A549 (cell line): ENCODE results near the gene EFCAB7. TPM values are rescaled to one million over a fixed set of nuclear protein-coding genes. Genes with fewer than 3 reads are reported as not detected.

Source experiments
- ATAC-seq, 2 experiments: fragments of 200-7000 bp in 1 of 2; fragments of >200 bp in 1 of 2; cut with Nextera tagmentation in 1 of 2; cut with Tn5 transposase in 1 of 2; 3 replicates each; pipeline versions ENCODE4 v1.8.0 to v1.9.1; 2018 to 2020; ENCODE audit warnings: mild to moderate bottlenecking in 1 of 2, moderate library complexity in 1 of 2
- CTCF ChIA-PET: fragments of 300-600 bp; sonication (Branson Sonifier 250); formaldehyde crosslinking; extraction: SDS; loops from one replicate; lab custom pipeline; 2021; ENCODE audit warnings: antibody characterized with exemption, inconsistent platforms; lab: Yijun Ruan, JAX
- POLR2A ChIA-PET: fragments of 350-600 bp; formaldehyde crosslinking; extraction: SDS; loops from one replicate; lab custom pipeline; 2021; ENCODE audit warnings: antibody characterized with exemption, inconsistent platforms; lab: Yijun Ruan, JAX
- DNase-seq, 2 experiments: peaks; one replicate each; pipeline versions ENCODE4 v3.0.0 to v3.0.0-alpha.2; 2011 to 2016; ENCODE audit warnings: low read depth in 1 of 2, low spot score in 1 of 2
- FAIRE-seq: peaks from 2 replicates; lab custom pipeline; 2011; peaks lifted over from hg19 to GRCh38; lab: Jason Lieb, UNC
- H3K27ac ChIP-seq, 2 experiments: fragments of >200 bp; sonication (Bioruptor Twin); formaldehyde crosslinking; 3 replicates each; pipeline ENCODE4 v1.5.1; 2016 to 2017
- H3K4me1 ChIP-seq: fragments of >200 bp; sonication (Bioruptor Twin); formaldehyde crosslinking; 3 replicates; pipeline ENCODE4 v1.6.1; 2016
- H3K4me2 ChIP-seq: fragments of >200 bp; sonication (Bioruptor Twin); formaldehyde crosslinking; 3 replicates; pipeline ENCODE4 v1.6.1; 2016
- H3K4me3 ChIP-seq: fragments of >200 bp; sonication (Bioruptor Twin); formaldehyde crosslinking; 3 replicates; pipeline ENCODE4 v1.5.1; 2016
- H3K9me3 ChIP-seq: fragments of >200 bp; sonication (Bioruptor Twin); formaldehyde crosslinking; 3 replicates; pipeline ENCODE4 v1.6.1; 2016
- CEBPB ChIP-seq, 2 experiments: fragments of >200 bp in 1 of 2; sonication (Bioruptor Twin) in 1 of 2; formaldehyde crosslinking in 1 of 2; IDR thresholded peaks; 2 replicates each; pipeline ENCODE4 v1.6.1; 2012 to 2016
- EHMT2 ChIP-seq: fragments of 200-600 bp; sonication (generic); IDR thresholded peaks from 2 replicates; pipeline ENCODE4 v1.6.1; 2016; ENCODE audit warnings: antibody characterized with exemption, low read depth, mild to moderate bottlenecking, moderate library complexity
- ESRRA ChIP-seq: fragments of 150-350 bp; IDR thresholded peaks from 2 replicates; pipeline ENCODE4 v1.6.1; 2014; ENCODE audit warnings: mild to moderate bottlenecking, low read length, borderline replicate concordance
- FOSB ChIP-seq: fragments of 250-450 bp; sonication (Bioruptor Pico); IDR thresholded peaks from 2 replicates; pipeline ENCODE4 v1.5.0; 2020; ENCODE audit warnings: mild to moderate bottlenecking, moderate library complexity
- HDAC2 ChIP-seq: fragments of 200-600 bp; sonication (generic); IDR thresholded peaks from 2 replicates; pipeline ENCODE4 v1.6.1; 2016
- HEYL ChIP-seq: fragments of 250-450 bp; sonication (Bioruptor Pico); IDR thresholded peaks from 2 replicates; pipeline ENCODE4 v1.8.0; 2021; ENCODE audit warnings: mild to moderate bottlenecking, moderate library complexity
- HOXA7 ChIP-seq: fragments of 250-450 bp; sonication (Bioruptor Pico); IDR thresholded peaks from 2 replicates; pipeline ENCODE4 v1.5.0; 2020; ENCODE audit warnings: mild to moderate bottlenecking, moderate library complexity
- HOXB13 ChIP-seq: fragments of 250-450 bp; sonication (Bioruptor Pico); IDR thresholded peaks from 2 replicates; pipeline ENCODE4 v1.5.0; 2020; ENCODE audit warnings: low read depth, mild to moderate bottlenecking, moderate library complexity
- HOXB5 ChIP-seq: fragments of 250-450 bp; sonication (Bioruptor Pico); IDR thresholded peaks from 2 replicates; pipeline ENCODE4 v1.5.0; 2020; ENCODE audit warnings: mild to moderate bottlenecking, moderate library complexity
- JUN ChIP-seq, 2 experiments: fragments of >200 bp; sonication (Bioruptor Twin); formaldehyde crosslinking; IDR thresholded peaks; 2 replicates in 1 of 2; 3 replicates in 1 of 2; pipeline ENCODE4 v1.6.1; 2016 to 2017
- KDM1A ChIP-seq: fragments of 200-600 bp; sonication (generic); IDR thresholded peaks from 2 replicates; pipeline ENCODE4 v1.6.1; 2016; ENCODE audit warnings: low read depth, mild to moderate bottlenecking
- MAZ ChIP-seq: fragments of 150-350 bp; IDR thresholded peaks from 2 replicates; pipeline ENCODE4 v1.6.1; 2014; ENCODE audit warnings: antibody characterized with exemption, low read depth, low read length, borderline replicate concordance
- MYC ChIP-seq: IDR thresholded peaks from 2 replicates; pipeline ENCODE4 v1.6.1; 2012; ENCODE audit warnings: mild to moderate bottlenecking, inconsistent platforms, low read length, improper control_type of control experiment, borderline replicate concordance
- NFE2L2 ChIP-seq: fragments of 150-350 bp; conservative IDR thresholded peaks from 2 replicates; pipeline ENCODE4 v1.6.1; 2014; ENCODE audit warnings: low read length
- NPAS2 ChIP-seq: fragments of 250-450 bp; sonication (Bioruptor Pico); IDR thresholded peaks from 2 replicates; pipeline ENCODE4 v1.8.0; 2022; ENCODE audit warnings: mild to moderate bottlenecking, moderate library complexity, borderline replicate concordance
- NR3C1 ChIP-seq: fragments of >200 bp; sonication (Bioruptor Twin); formaldehyde crosslinking; IDR thresholded peaks from 3 replicates; pipeline ENCODE4 v1.6.1; 2017
- PHF8 ChIP-seq: fragments of 200-600 bp; sonication (generic); IDR thresholded peaks from 2 replicates; pipeline ENCODE4 v1.6.1; 2016; ENCODE audit warnings: low read depth, mild to moderate bottlenecking, antibody characterized with exemption, moderate library complexity, borderline replicate concordance
- POLR2A ChIP-seq: IDR thresholded peaks from 2 replicates; pipeline ENCODE4 v1.6.1; 2012; ENCODE audit warnings: mild to moderate bottlenecking, low read length
- POLR2AphosphoS2 ChIP-seq: conservative IDR thresholded peaks from 2 replicates; pipeline ENCODE4 v1.6.1; 2012; ENCODE audit warnings: low read length, improper control_type of control experiment, inconsistent platforms
- RAD21 ChIP-seq, 2 experiments: fragments of >200 bp in 1 of 2; sonication (Bioruptor Twin) in 1 of 2; formaldehyde crosslinking in 1 of 2; IDR thresholded peaks in 1 of 2; conservative IDR thresholded peaks in 1 of 2; 2 replicates in 1 of 2; 3 replicates in 1 of 2; pipeline ENCODE4 v1.6.1; 2012 to 2018; ENCODE audit warnings: inconsistent platforms in 1 of 2
- SMC3 ChIP-seq: fragments of >200 bp; sonication (Bioruptor Twin); formaldehyde crosslinking; IDR thresholded peaks from 3 replicates; pipeline ENCODE4 v1.6.1; 2018; ENCODE audit warnings: inconsistent platforms
- TFCP2L1 ChIP-seq: fragments of 250-450 bp; sonication (Bioruptor Pico); IDR thresholded peaks from 2 replicates; pipeline ENCODE4 v1.5.0; 2021; ENCODE audit warnings: mild to moderate bottlenecking
- ZFP36 ChIP-seq: fragments of 450-650 bp; IDR thresholded peaks from 2 replicates; pipeline ENCODE4 v1.6.1; 2014; ENCODE audit warnings: borderline replicate concordance; ENCODE audit not compliant: partially characterized antibody
- ZNF302 ChIP-seq: fragments of 250-450 bp; sonication (Bioruptor Pico); IDR thresholded peaks from 2 replicates; pipeline ENCODE4 v1.9.0; 2021; ENCODE audit warnings: inconsistent platforms, mild to moderate bottlenecking, moderate library complexity
- WGBS: methylation state at CpG from one replicate; pipeline ENCODE4 v1.1.6; 2017; ENCODE audit errors: missing lambda C conversion rate; 5-methylcytosine and 5-hydroxymethylcytosine counted together
- polyA plus RNA-seq, 4 experiments: library from polyadenylated mRNA; depleted of rRNA in 3 of 4; stranded (reverse); fragments of >200 nt; fragmentation: RNase III in 1 of 4; extraction: RNeasy Plus Mini Kit Qiagen cat#74134 plus additional on column Dnase treatment in 1 of 4; gene quantifications; 2 replicates in 3 of 4; 3 replicates in 1 of 4; pipeline ENCODE4 v1.2.3, GENCODE V29; 2011 to 2017
- TF ChIP-seq, protein P1 (sequence below): fragments of >200 bp; sonication (Bioruptor Twin); formaldehyde crosslinking; IDR thresholded peaks from 3 replicates; pipeline ENCODE4 v1.6.1; 2016
- TF ChIP-seq, protein P2 (sequence below): IDR thresholded peaks from 2 replicates; pipeline ENCODE4 v1.6.1; 2012; ENCODE audit warnings: low read depth, borderline replicate concordance
- TF ChIP-seq, protein P3 (sequence below): fragments of >200 bp; sonication (Bioruptor Twin); formaldehyde crosslinking; IDR thresholded peaks from 3 replicates; pipeline ENCODE4 v1.5.1; 2016
- TF ChIP-seq, protein P4 (sequence below): IDR thresholded peaks from 2 replicates; pipeline ENCODE4 v1.6.1; 2012

Gene EFCAB7
- polyA plus RNA-seq, 2 of the 4 experiments (the other 2 are of a cell fraction) = 4.6 to 5.6 TPM

DNA sequence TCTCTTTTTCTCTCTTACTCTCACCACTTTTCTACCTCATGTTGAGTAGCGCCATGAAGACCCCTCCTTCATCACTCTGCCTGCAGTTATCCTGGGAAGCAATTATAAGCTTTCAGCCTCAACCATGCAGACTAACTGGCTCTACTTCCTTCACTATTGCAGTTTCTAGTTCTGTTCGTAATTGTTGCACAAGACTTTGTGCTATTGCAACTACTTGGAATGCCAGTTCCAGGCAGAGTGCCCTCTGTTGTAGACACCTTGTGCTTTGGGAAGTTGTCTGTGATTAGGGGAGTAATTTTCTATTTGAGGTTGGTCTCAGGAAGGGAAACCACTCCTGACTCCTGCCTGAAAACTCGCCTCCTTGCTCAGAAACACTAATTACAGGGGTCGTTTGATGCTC, 89.2 kb downstream of the EFCAB7 start:
- no peak overlapping the region for H3K27ac ChIP-seq
- TF ChIP-seq CEBPB (IDR thresholded peaks at IDR 0.05) (peak in 1 of 2 experiments; percentile 12; a peak in 1 of 4 replicates), HDAC2 (no peak)
- peaks cover 13% of the 10 kb centered on the region for H3K4me1 ChIP-seq
- POLR2A ChIA-PET = no interaction called here
- 69% methylated on average over 4 of the region's 4 CpGs for WGBS
- CTCF ChIA-PET = interaction anchor here (0.6 to 1.3 kb wide), 3 partner anchors 10 to 634 kb away, joined by 3 to 4 read pairs (median 3); no protein-coding TSS in a partner anchor
- H3K9me3 ChIP-seq = no peaks in the 10 kb centered on the region
- no peak overlapping the region for H3K4me3 ChIP-seq
- H3K4me2 ChIP-seq = no peak overlapping the region
- DNase-seq = no peak
- FAIRE-seq = no peak
- no peak for ATAC-seq

DNA sequence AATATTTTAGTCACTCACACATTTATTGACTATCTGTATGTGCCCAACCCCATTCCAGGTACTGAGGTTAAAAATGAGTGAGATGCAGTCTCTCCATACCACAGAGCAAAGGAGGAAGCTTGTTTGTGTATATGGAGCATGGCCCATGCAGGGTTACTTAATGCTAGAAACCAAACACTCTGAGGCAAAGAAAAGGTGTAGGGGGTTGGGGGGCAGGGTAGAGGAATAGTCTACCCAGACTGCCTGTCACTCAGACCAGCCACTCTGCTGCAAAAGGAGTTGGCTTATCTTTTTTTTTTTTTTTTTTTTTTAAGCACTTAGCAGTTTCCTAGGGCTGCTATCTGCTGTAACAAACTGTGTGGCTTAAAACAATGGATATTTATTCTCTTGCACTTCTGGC, 89.6 kb downstream of the EFCAB7 start:
- no peak overlapping the region for H3K4me3 ChIP-seq
- ChIA-PET CTCF (interaction anchor here (0.6 to 1.3 kb wide), 2 partner anchors 10 to 633 kb away, joined by 3 read pairs; no protein-coding TSS in a partner anchor), POLR2A (no interaction called here)
- no peak overlapping the region for H3K27ac ChIP-seq
- TF ChIP-seq HDAC2 (no peak), SMC3 (no peak), JUN (IDR thresholded peaks at IDR 0.05) (no peak), MYC (no peak), TFCP2L1 (no peak), ESRRA (no peak), HOXB5 (CRISPR knock-in tag) (no peak), POLR2A (no peak), HEYL (CRISPR knock-in tag) (no peak), MAZ (no peak), PHF8 (no peak), FOSB (CRISPR knock-in tag) (no peak), KDM1A (no peak), HOXB13 (CRISPR knock-in tag) (no peak), ZFP36 (no peak), NPAS2 (CRISPR knock-in tag) (no peak), POLR2AphosphoS2 (no peak)
- TF ChIP-seq, protein P1, sequence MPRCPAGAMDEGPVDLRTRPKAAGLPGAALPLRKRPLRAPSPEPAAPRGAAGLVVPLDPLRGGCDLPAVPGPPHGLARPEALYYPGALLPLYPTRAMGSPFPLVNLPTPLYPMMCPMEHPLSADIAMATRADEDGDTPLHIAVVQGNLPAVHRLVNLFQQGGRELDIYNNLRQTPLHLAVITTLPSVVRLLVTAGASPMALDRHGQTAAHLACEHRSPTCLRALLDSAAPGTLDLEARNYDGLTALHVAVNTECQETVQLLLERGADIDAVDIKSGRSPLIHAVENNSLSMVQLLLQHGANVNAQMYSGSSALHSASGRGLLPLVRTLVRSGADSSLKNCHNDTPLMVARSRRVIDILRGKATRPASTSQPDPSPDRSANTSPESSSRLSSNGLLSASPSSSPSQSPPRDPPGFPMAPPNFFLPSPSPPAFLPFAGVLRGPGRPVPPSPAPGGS = no peak
- TF ChIP-seq, protein P2, sequence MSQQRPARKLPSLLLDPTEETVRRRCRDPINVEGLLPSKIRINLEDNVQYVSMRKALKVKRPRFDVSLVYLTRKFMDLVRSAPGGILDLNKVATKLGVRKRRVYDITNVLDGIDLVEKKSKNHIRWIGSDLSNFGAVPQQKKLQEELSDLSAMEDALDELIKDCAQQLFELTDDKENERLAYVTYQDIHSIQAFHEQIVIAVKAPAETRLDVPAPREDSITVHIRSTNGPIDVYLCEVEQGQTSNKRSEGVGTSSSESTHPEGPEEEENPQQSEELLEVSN = no peak
- FAIRE-seq = no peak
- no peak for ATAC-seq
- DNase-seq = no peak
- no peaks in the 10 kb centered on the region for H3K9me3 ChIP-seq
- H3K4me2 ChIP-seq = no peak overlapping the region
- H3K4me1 ChIP-seq = peaks cover 17% of the 10 kb centered on the region

DNA sequence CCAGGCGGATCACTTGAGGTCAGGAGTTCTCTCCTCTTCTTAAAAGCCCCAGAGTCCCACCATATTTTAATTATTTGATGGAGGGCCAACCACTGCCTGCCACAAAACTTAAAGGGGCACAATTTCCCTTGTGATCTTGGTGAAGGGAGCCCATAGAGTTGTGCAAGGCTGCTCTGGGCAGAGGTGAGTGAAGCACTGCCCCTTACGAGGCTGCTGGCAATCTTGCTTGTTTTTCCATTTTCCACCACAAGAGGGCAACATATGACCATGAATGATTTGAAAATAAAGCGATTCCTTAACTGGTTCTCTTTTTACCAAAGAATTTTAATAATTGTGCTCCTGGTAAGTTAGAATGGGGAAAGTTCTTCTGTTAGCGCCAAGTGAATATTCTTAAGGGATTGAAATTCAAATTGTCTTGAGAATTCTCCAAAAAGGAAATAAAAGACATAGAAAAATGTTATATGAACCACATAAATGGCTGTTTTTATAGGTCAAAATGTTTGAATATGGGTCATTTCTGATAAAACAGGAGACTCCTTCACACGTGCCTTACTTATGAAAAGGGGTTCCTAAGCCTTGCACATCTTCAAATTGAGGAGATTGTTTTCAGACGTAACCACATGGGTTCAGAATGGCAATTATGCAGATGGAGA, 92.6 kb downstream of the EFCAB7 start:
- H3K9me3 ChIP-seq = no peaks in the 10 kb centered on the region
- WGBS = 29% methylated on average over 6 of the region's 6 CpGs
- TF ChIP-seq EHMT2 (no peak), RAD21 (conservative IDR thresholded peaks at IDR 0.05 in 1 of 2, IDR thresholded peaks at IDR 0.05 in 1 of 2) (peak; percentile 82 to 88), TFCP2L1 (no peak), HOXA7 (no peak), MYC (no peak), SMC3 (peak; percentile 77), NR3C1 (no peak), HDAC2 (no peak), MAZ (no peak), NFE2L2 (no peak), CEBPB (IDR thresholded peaks at IDR 0.05) (peak in 1 of 2 experiments; percentile 24; a peak in 1 of 4 replicates), ZNF302 (CRISPR knock-in tag) (no peak)
- TF ChIP-seq, protein P3, sequence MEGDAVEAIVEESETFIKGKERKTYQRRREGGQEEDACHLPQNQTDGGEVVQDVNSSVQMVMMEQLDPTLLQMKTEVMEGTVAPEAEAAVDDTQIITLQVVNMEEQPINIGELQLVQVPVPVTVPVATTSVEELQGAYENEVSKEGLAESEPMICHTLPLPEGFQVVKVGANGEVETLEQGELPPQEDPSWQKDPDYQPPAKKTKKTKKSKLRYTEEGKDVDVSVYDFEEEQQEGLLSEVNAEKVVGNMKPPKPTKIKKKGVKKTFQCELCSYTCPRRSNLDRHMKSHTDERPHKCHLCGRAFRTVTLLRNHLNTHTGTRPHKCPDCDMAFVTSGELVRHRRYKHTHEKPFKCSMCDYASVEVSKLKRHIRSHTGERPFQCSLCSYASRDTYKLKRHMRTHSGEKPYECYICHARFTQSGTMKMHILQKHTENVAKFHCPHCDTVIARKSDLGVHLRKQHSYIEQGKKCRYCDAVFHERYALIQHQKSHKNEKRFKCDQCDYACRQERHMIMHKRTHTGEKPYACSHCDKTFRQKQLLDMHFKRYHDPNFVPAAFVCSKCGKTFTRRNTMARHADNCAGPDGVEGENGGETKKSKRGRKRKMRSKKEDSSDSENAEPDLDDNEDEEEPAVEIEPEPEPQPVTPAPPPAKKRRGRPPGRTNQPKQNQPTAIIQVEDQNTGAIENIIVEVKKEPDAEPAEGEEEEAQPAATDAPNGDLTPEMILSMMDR = peak; percentile 72
- TF ChIP-seq, protein P4, sequence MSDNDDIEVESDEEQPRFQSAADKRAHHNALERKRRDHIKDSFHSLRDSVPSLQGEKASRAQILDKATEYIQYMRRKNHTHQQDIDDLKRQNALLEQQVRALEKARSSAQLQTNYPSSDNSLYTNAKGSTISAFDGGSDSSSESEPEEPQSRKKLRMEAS = no peak
- TF ChIP-seq, protein P2 = no peak
- FAIRE-seq (no peak), DNase-seq (peak; percentile 38 to 60), ATAC-seq (peak; percentile 64 to 83; a peak in 5 of 6 replicates)
- H3K4me3 ChIP-seq = no peak overlapping the region
- ChIA-PET CTCF (interaction anchor here (0.7 to 2.9 kb wide), 10 partner anchors 9 to 631 kb away, joined by 3 to 17 read pairs (median 4); no protein-coding TSS in a partner anchor), POLR2A (no interaction called here)
- H3K4me1 ChIP-seq = peaks cover 16% of the 10 kb centered on the region
- peak overlapping the region; percentile 3 to 29; a peak in 2 of 6 replicates for H3K27ac ChIP-seq
- H3K4me2 ChIP-seq = 0 out of 3 replicates have a peak overlapping the region, but pooled peaks have one; percentile 9
